LNCAP (cell line): ENCODE measurements around the gene NAGPA.

Experiments
- CTCF ChIP-seq: fragments of 450-650 bp; IDR thresholded peaks from 2 replicates; pipeline ENCODE4 v1.5.1; 2017; ENCODE audit warnings: mild to moderate bottlenecking

The NAGPA gene

GRCh38 chr16:4990415-4990814, 43.3 kb downstream of the NAGPA start:
- no peak for TF ChIP-seq CTCF

GRCh38 chr16:4989391-4990006, 44.2 kb downstream of the NAGPA start:
- TF ChIP-seq CTCF = no peak

GRCh38 chr16:4988647-4989046, 45.1 kb downstream of the NAGPA start:
- TF ChIP-seq CTCF = no peak

- TF ChIP-seq CTCF = no peak
Observed at GRCh38 chr16:4987580-4988374, 46.0 kb downstream of the NAGPA start.

GRCh38 chr16:4987250-4987579, 46.5 kb downstream of the NAGPA start:
- no peak for TF ChIP-seq CTCF

GRCh38 chr16:4984174-4984990, 49.4 kb downstream of the NAGPA start:
- no peak for TF ChIP-seq CTCF

GRCh38 chr16:4982056-4982867, 51.5 kb downstream of the NAGPA start:
- no peak for TF ChIP-seq CTCF
